Muscle of arm (tissue), 12 donors: ENCODE data around the gene ADAMTS20. TPM values are rescaled to one million over a fixed set of nuclear protein-coding genes. Genes with fewer than 3 reads are reported as not detected.
A peak's percentile ranks its signal among the peaks of the same experiment; 100 is the strongest.

Source experiments
- DNase-seq: peaks from one replicate; pipeline ENCODE4 v3.0.0-alpha.2; 2013
- polyA plus RNA-seq, 12 donors: library from polyadenylated mRNA; unstranded; fragments of 120-200 nt; gene quantifications; one replicate each; pipeline ENCODE4 v1.2.1, GENCODE V29; 2013; ENCODE audit not compliant: insufficient read length in 12 of 12

Gene ADAMTS20
- polyA plus RNA-seq, 12 donors: 0.05 to 0.34 (median 0.15) TPM; not detected in 2

- DNase-seq: no peak
Measured at GRCh38 chr12:43480591-43480990, 71.4 kb downstream of the ADAMTS20 start.

GRCh38 chr12:43462741-43463140 lies 89.3 kb downstream of the ADAMTS20 start:
- no peak for DNase-seq

- no peak for DNase-seq
Measured at GRCh38 chr12:43462080-43462479, 89.9 kb downstream of the ADAMTS20 start.

DNA sequence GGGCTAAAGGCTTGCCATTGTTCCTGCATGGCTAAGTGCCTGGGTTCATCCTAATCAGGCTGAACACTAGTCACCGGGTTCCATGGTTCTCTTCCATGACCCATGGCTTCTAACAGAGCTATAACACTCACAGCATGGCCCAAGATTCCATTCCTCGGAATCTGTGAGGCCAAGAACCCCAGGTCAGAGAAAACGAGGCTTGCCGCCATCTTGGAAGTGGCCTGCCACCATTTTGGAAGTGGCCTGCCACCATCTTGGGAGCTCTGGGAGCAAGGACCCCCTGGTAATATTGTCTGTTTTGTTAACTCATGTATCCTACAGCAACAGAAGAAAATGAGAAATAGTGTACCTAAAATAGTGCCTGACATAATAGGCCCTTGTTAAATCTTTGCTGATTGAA lies 92.7 kb downstream of the ADAMTS20 start:
- DNase-seq: no peak

DNA sequence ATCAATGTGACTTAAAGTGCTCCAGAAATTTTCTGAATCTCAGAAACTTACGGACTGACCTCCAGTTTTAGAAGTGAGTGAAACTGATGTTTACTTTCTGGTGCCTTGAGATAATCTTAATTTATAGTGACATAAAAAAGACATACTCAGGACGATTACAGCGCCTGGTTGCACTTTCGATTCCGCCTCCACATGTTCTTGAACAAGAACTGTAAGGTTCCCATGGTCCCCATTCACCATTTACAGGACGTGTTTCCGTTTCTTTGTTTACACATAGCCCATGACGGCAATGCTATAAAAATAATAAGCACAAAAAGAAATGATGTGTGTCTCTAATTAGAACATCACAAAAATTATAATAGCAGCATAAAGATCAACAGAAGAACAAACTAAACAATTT lies 98.2 kb downstream of the ADAMTS20 start:
- DNase-seq: no peak

GRCh38 chr12:43444940-43445564 lies 107.0 kb downstream of the ADAMTS20 start:
- DNase-seq: peak; percentile 14

DNA sequence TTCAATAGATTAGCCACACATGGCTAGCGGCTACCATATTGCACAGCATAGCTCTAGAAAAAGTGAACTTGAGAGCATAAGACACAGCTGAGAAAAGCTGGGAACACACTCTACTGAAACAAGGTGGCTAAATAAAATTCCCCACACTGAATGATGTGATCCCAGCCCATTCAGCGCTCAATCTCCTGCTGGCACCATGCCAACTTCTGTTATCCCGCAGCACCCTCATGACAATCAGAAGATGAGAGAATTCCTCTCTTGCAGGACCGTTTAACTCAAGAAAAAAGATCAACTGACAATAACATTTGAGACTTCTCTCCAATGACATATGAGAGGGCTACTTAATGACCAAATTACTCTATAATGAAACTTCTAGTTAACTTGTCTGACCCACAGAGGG lies 115.4 kb downstream of the ADAMTS20 start:
- no peak for DNase-seq

DNA sequence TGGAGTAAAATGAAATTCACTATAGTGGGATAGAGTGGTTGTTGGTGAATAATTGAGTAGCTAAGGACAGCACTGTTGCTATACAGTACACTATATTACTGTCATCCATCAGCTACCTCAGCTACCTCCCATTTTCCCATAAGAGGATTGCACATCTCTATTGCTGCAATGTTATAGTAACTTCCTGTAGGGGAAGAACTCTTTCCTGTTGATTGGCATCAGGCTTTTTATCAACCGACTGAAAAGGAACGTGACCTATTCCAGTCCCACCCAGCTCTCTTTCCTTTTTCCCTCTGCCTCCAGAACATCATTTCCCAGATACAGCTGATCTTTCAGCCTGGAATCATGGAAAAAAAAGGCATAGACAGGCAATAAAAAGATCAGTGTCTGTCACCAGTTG lies 117.4 kb downstream of the ADAMTS20 start:
- no peak for DNase-seq

GRCh38 chr12:43428088-43428600 lies 123.9 kb downstream of the ADAMTS20 start:
- DNase-seq: no peak

- no peak for DNase-seq
Measured at GRCh38 chr12:43425361-43425760, 126.6 kb downstream of the ADAMTS20 start.

- no peak for DNase-seq
Measured at GRCh38 chr12:43416981-43417380, 135.0 kb downstream of the ADAMTS20 start.

DNA sequence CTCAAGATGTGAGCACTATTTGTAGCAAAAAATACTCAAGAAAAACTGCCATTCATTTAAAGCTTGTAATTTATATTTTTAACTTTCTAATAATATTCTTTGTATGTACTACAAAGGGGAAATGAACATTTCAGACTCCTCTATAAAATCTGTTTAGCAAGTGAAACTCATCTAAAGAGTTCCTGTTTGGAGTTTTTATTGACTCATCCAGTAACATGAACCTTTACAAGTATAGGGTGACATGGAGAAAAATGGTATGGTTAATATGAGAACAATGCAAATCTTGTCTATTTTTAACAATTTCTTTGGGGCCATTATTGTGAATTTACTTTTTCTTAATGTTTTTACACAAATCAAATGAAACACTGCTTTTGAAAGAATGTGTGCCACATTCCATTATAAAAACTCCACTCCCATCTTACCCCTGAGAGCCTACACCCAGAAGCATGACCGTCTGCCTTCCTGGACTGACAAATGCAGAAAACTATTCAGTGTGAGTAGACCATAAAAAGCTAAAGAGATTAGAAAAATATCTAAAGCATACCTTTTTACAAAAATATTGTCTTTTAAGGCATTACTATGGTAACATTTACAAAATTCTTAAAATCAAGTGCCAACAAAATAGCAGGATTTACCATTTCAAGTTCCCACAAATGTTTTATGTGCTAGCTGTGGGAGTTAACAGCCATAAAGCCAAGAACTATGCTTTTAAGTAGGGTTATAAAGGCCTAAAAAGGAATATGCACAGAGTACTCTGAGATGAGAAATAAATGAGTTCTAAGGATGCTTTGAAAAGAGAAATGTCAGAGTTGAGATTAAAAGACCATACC lies 144.0 kb downstream of the ADAMTS20 start:
- DNase-seq: no peak

DNA sequence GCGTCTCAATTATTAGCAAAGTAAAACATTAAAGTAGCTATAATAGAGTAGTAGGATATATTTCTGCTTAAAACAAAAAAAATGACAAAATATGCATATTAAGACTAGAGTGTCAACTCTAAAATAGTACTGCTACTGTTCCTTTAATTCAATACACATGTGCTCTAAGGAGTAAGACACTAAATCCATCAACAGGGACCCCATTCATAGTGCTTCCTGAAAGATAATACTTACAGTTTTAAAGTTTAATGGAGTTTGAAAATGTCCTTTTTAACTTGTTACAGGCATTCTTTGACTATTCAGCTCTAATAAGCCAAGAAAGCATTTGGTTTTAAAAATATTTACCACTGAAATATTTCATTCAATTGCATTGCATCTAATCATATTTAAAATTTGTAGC lies 145.2 kb downstream of the ADAMTS20 start:
- no peak for DNase-seq

GRCh38 chr12:43402436-43402835 lies 149.6 kb downstream of the ADAMTS20 start:
- DNase-seq: no peak

- no peak for DNase-seq
Measured at GRCh38 chr12:43401096-43401495, 150.9 kb downstream of the ADAMTS20 start.

GRCh38 chr12:43396671-43397070 lies 155.3 kb downstream of the ADAMTS20 start:
- no peak for DNase-seq

DNA sequence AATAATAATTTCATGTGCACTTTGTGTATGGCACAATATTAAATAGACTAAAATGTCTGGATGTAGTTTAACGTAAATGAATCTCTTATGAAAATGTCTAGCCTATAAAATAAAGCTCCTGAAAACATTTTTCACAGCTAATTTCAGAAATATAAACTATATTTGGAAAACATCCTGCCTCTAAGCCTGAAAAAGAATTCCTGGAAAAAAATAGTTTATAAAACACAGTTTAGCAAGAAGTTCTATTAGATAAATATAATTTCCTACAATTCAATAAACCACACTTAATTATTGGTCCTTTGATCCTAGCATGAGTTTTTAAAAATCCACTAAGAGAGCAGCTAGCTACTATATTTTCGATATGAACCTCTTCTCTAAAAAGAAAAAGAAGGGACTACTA lies 159.9 kb downstream of the ADAMTS20 start:
- no peak for DNase-seq

GRCh38 chr12:43381879-43382278 lies 170.1 kb downstream of the ADAMTS20 start:
- no peak for DNase-seq

- no peak for DNase-seq
Measured at GRCh38 chr12:43378448-43378847, 173.6 kb downstream of the ADAMTS20 start.

- DNase-seq: no peak
Measured at GRCh38 chr12:43370263-43370662, 181.7 kb downstream of the ADAMTS20 start.

GRCh38 chr12:43362910-43363694 lies 188.9 kb downstream of the ADAMTS20 start:
- DNase-seq: no peak

GRCh38 chr12:43361031-43361710 lies 190.8 kb downstream of the ADAMTS20 start:
- no peak for DNase-seq
